GM20000 (cell line): Measurements from ENCODE around the gene HARBI1.

Experiments used
- DNase-seq: peaks from one replicate; pipeline ENCODE4 v3.0.0; 2012; ENCODE audit warnings: low spot score
- CTCF ChIP-seq: IDR thresholded peaks from 2 replicates; pipeline ENCODE4 v1.5.1; 2012; ENCODE audit warnings: mild to moderate bottlenecking, control low read depth; ENCODE audit errors: extremely low read depth, missing control alignments

The HARBI1 gene

GRCh38 chr11:46633291-46634217 is 16.5 kb upstream of the HARBI1 start:
- no peak for DNase-seq
- no peak for TF ChIP-seq CTCF

GRCh38 chr11:46632502-46632901 is 15.5 kb upstream of the HARBI1 start:
- TF ChIP-seq CTCF, result no peak
- no peak for DNase-seq

GRCh38 chr11:46631676-46632075 is 14.6 kb upstream of the HARBI1 start:
- no peak for TF ChIP-seq CTCF
- no peak for DNase-seq

- DNase-seq, result no peak
- TF ChIP-seq CTCF, result no peak
Measured at GRCh38 chr11:46630237-46630636, 13.2 kb upstream of the HARBI1 start.

GRCh38 chr11:46628961-46629360 is 11.9 kb upstream of the HARBI1 start:
- TF ChIP-seq CTCF, result no peak
- no peak for DNase-seq

- no peak for TF ChIP-seq CTCF
- DNase-seq, result no peak
Measured at GRCh38 chr11:46625406-46625805, 8.4 kb upstream of the HARBI1 start.

GRCh38 chr11:46618837-46619236 is 1.8 kb upstream of the HARBI1 start:
- TF ChIP-seq CTCF, result no peak
- DNase-seq, result no peak
